ENCODE data around the gene ZNF280A.

Gene ZNF280A

DNA sequence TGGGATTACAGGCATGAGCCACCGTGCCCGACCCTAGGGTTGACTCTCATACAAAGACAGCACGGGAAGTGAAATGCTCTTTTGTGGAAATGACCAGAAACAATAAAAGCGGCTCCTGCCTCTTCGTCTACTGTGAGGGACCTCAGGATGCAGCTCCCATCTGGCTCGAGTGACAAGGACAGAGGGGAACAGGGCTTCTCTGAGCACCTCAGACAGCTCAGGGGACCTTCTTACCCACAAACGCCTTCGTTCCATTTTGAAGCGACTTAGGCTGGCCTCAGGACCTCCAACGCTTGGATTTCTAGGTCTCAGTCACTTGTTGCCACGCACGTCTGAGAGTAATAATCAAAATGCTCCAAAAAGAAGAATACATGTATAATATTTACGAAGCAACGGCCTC is 36.5 kb upstream of the ZNF280A start:
- no peak overlapping the region for H3K4me3 ChIP-seq (replicated peaks in 1 of 2; ENCODE audit: low read depth in 2 of 2, low read length in 2 of 2)
- TF ChIP-seq, protein P1, sequence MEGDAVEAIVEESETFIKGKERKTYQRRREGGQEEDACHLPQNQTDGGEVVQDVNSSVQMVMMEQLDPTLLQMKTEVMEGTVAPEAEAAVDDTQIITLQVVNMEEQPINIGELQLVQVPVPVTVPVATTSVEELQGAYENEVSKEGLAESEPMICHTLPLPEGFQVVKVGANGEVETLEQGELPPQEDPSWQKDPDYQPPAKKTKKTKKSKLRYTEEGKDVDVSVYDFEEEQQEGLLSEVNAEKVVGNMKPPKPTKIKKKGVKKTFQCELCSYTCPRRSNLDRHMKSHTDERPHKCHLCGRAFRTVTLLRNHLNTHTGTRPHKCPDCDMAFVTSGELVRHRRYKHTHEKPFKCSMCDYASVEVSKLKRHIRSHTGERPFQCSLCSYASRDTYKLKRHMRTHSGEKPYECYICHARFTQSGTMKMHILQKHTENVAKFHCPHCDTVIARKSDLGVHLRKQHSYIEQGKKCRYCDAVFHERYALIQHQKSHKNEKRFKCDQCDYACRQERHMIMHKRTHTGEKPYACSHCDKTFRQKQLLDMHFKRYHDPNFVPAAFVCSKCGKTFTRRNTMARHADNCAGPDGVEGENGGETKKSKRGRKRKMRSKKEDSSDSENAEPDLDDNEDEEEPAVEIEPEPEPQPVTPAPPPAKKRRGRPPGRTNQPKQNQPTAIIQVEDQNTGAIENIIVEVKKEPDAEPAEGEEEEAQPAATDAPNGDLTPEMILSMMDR (IDR thresholded peaks at IDR 0.05; ENCODE audit: low read depth, low read length): no peak
- no peak for DNase-seq (ENCODE audit: low read depth in 2 of 2)

DNA sequence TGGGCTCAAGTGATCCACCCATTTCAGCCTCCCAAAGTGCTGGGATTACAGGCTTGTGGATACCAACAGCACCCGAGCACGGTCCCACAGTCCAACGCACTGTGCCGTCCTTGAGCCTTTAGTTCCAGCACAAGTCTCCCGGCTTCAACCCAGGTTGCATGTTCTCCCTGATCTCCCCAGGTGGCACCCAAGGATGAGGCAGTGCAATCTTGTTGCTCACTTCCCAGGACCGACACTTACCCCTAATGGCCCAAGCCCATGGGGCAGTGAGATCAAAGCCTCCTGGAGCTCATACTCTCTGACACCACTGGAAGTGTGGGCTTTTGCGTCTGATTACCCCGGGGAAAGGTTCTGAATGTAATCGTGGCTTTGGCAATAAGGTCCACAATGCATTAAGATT is 35.5 kb upstream of the ZNF280A start:
- TF ChIP-seq, protein P1 (IDR thresholded peaks at IDR 0.05; ENCODE audit: low read depth, low read length): no peak
- no peak for DNase-seq (ENCODE audit: low read depth in 2 of 2)
- no peak overlapping the region for H3K4me3 ChIP-seq (replicated peaks in 1 of 2; ENCODE audit: low read depth in 2 of 2, low read length in 2 of 2)

DNA sequence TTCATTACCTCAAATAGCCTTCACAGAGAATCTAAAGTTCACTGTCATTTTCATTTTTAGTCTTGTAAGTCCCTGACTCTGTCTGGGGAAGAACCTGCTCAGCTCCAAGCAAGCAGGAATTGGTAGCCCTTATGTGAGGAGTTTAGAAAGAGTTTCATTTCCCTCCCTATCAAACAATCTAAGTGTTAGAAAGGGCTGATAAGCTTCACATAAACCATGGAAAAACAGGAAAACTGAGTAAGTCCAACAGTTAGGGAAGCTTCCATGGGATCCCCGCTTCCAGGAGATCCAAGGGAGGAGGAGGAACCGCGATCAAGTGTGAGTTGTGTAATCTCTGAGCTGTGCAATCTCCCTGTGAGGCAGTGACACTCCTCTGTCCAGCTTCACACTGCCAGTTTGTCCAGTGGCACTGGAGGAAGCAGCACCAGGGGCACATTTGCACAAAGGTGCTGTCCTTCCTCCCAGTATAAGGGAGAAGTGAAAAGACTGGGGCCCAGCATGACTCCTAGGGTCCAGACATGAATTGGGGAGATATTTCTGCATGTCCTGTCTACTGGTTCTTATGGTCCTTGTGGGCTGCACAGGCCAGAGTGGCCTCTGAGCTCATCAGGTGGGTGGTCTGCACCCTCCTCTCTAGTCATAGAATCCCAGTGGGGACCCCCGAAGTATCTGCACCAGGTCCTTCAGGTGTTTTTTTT is 34.7 kb upstream of the ZNF280A start:
- TF ChIP-seq, protein P1 (IDR thresholded peaks at IDR 0.05; ENCODE audit: low read depth, low read length): no peak
- no peak for DNase-seq (ENCODE audit: low read depth in 2 of 2)
- no peak overlapping the region for H3K4me3 ChIP-seq (replicated peaks in 1 of 2; ENCODE audit: low read depth in 2 of 2, low read length in 2 of 2)

GRCh38 chr22:22553735-22554586 is 33.9 kb upstream of the ZNF280A start:
- DNase-seq (ENCODE audit: low read depth in 2 of 2): no peak
- TF ChIP-seq, protein P1 (IDR thresholded peaks at IDR 0.05; ENCODE audit: low read depth, low read length): no peak
- H3K4me3 ChIP-seq (replicated peaks in 1 of 2; ENCODE audit: low read depth in 2 of 2, low read length in 2 of 2): no peak overlapping the region

GRCh38 chr22:22553141-22553540 is 33.1 kb upstream of the ZNF280A start:
- no peak overlapping the region for H3K4me3 ChIP-seq (replicated peaks in 1 of 2; ENCODE audit: low read depth in 2 of 2, low read length in 2 of 2)
- no peak for DNase-seq (ENCODE audit: low read depth in 2 of 2)
- TF ChIP-seq, protein P1 (IDR thresholded peaks at IDR 0.05; ENCODE audit: low read depth, low read length): no peak

DNA sequence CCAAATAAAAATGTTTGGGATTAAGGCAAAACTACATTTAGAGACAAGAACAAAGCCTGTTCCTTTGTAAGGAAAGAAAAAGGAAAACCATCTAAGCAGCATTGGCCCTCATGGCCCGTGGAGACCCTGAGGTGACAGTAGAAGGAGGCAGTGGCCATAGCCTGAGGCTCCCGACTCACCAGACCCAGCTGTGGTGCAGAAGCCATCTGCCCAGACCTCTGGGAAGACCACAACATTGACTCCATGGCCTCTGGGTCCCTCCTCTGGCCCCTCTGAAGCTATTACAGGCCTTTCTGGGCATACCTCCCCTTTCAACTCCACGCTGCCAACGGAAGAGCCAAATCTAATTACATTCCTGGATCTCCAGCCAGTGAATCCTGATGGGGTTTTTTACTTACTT is 32.6 kb upstream of the ZNF280A start:
- peak in 1 of 2 donors; percentile 12 for DNase-seq (ENCODE audit: low read depth in 2 of 2)
- TF ChIP-seq, protein P1 (IDR thresholded peaks at IDR 0.05; ENCODE audit: low read depth, low read length): no peak

More for the DNA sequence above, 32.6 kb upstream of the ZNF280A start:
- no peak overlapping the region for H3K4me3 ChIP-seq (replicated peaks in 1 of 2; ENCODE audit: low read depth in 2 of 2, low read length in 2 of 2)
